K562 (cell line): ENCODE data around the gene S100A4. TPM values are rescaled to one million over a fixed set of nuclear protein-coding genes. Genes with fewer than 3 reads are reported as not detected.

ENCODE experiments used
- ATAC-seq: fragments of 200-7000 bp; cut with Tn5 transposase; 3 replicates; pipeline ENCODE4 v1.9.1; 2020; ENCODE audit warnings: moderate library complexity
- BruUV-seq: library from RNA; stranded (reverse); fragments of 400-500 nt; replicated peaks from 2 replicates; lab custom pipeline; 2021; lab: Mats Ljungman, UMichigan
- CTCF ChIA-PET: fragments of 300-600 bp; formaldehyde crosslinking; extraction: SDS; loops from one replicate; lab custom pipeline; 2021; ENCODE audit warnings: low intra/inter-chr PET ratio; lab: Yijun Ruan, JAX
- POLR2A ChIA-PET: fragments of 300-600, 350-650 bp; sonication (Branson Sonifier 250); formaldehyde crosslinking; extraction: SDS; loops from one replicate; lab custom pipeline; 2021; ENCODE audit warnings: antibody characterized with exemption, inconsistent platforms; lab: Yijun Ruan, JAX
- DNase-seq, 4 experiments: peaks; one replicate each; pipeline versions ENCODE4 v3.0.0 to v3.0.0-alpha.2; 2011 to 2018; ENCODE audit warnings: low spot score in 3 of 4, mixed read lengths in 3 of 4; ENCODE audit errors: extremely low read depth in 1 of 4
- FAIRE-seq: peaks from 2 replicates; lab custom pipeline; 2011; peaks lifted over from hg19 to GRCh38; lab: Jason Lieb, UNC
- H2AFZ ChIP-seq: 2 replicates; pipeline ENCODE4 v1.6.0; 2011; ENCODE audit warnings: low read depth, low read length, control low read depth, inconsistent platforms
- H3K27ac ChIP-seq: fragments of 200-600 bp; 3 replicates; pipeline ENCODE4 v1.8.0; 2011; ENCODE audit warnings: low read depth, mild to moderate bottlenecking, control low read depth, inconsistent platforms, low read length, moderate library complexity, mixed read lengths; ENCODE audit errors: extremely low read depth
- H3K27me3 ChIP-seq, 2 experiments: fragments of 300-600 bp in 1 of 2; 2 replicates in 1 of 2; 3 replicates in 1 of 2; pipeline versions ENCODE4 v1.6.0 to v1.8.0; 2011; ENCODE audit warnings: inconsistent platforms in 2 of 2, low read length in 2 of 2, mild to moderate bottlenecking in 1 of 2, mixed read lengths in 1 of 2, moderate library complexity in 1 of 2; ENCODE audit not compliant: control insufficient read depth in 2 of 2, insufficient read depth in 2 of 2
- H3K36me3 ChIP-seq: fragments of 300-600 bp; 3 replicates; pipeline ENCODE4 v1.8.0; 2011; ENCODE audit warnings: mild to moderate bottlenecking, low read length, inconsistent platforms; ENCODE audit not compliant: control insufficient read depth, insufficient read depth
- H3K4me1 ChIP-seq, 2 experiments: fragments of 200-600 bp in 1 of 2; replicated peaks in 1 of 2; 2 replicates in 1 of 2; 3 replicates in 1 of 2; pipeline versions ENCODE4 v1.5.1 to v1.8.0; 2011; ENCODE audit warnings: inconsistent platforms in 2 of 2, low read length in 2 of 2, mild to moderate bottlenecking in 1 of 2, mixed read lengths in 1 of 2, moderate library complexity in 1 of 2; ENCODE audit not compliant: control insufficient read depth in 2 of 2, insufficient read depth in 2 of 2
- H3K4me2 ChIP-seq: 2 replicates; pipeline ENCODE4 v1.6.1; 2011; ENCODE audit warnings: low read length, control low read depth, inconsistent platforms, mixed read lengths; ENCODE audit not compliant: insufficient read depth
- H3K4me3 ChIP-seq: fragments of 200-600 bp; sonication (generic), shearing (Covaris generic); 2 replicates; pipeline ENCODE4 v1.5.1; 2016; ENCODE audit warnings: control low read depth, inconsistent platforms
- H3K79me2 ChIP-seq: fragments of 200-600 bp; 3 replicates; pipeline ENCODE4 v1.8.0; 2011; ENCODE audit warnings: low read length, inconsistent platforms; ENCODE audit not compliant: control insufficient read depth, insufficient read depth
- H3K9ac ChIP-seq, 2 experiments: 2 replicates each; pipeline versions ENCODE4 v1.6.0 to v1.6.1; 2011; ENCODE audit warnings: low read depth in 2 of 2, low read length in 2 of 2, control low read depth in 1 of 2, inconsistent platforms in 1 of 2, mild to moderate bottlenecking in 1 of 2, mixed read lengths in 1 of 2; ENCODE audit not compliant: insufficient read depth in 1 of 2
- H3K9me1 ChIP-seq: one replicate; pipeline ENCODE4 v1.6.0; 2011; ENCODE audit warnings: inconsistent platforms, mild to moderate bottlenecking, low read length, moderate library complexity; ENCODE audit not compliant: control insufficient read depth, insufficient read depth
- H3K9me3 ChIP-seq: replicated peaks from 2 replicates; pipeline ENCODE4 v1.5.1; 2011; ENCODE audit warnings: low read depth, low read length, inconsistent platforms; ENCODE audit not compliant: control insufficient read depth, insufficient read depth
- H4K20me1 ChIP-seq: replicated peaks from 2 replicates; pipeline ENCODE4 v1.6.1; 2011; ENCODE audit warnings: low read length, inconsistent platforms, mixed read lengths; ENCODE audit not compliant: control insufficient read depth, insufficient read depth
- ZNF584 ChIP-seq: fragments of 200-800 bp; sonication (Bioruptor generic); IDR thresholded peaks from 2 replicates; pipeline ENCODE4 v1.6.1; 2016; ENCODE audit warnings: low read depth, mild to moderate bottlenecking, missing genetic modification characterization, missing compliant biosample characterization
- WGBS: fragments of 100-300 bp; shearing (Covaris generic); methylation state at CpG from one replicate; pipeline ENCODE4 v1.1.6; 2016; ENCODE audit warnings: low coverage, mixed read lengths; ENCODE audit not compliant: insufficient coverage; ENCODE audit errors: missing lambda C conversion rate; 5-methylcytosine and 5-hydroxymethylcytosine counted together
- in situ Hi-C: fragments of 300-500 bp; cut with MboI; formaldehyde crosslinking; loops from 4 replicates; pipeline ENCODE4 v1.15.0; 2018; ENCODE audit warnings: inconsistent platforms, mixed read lengths
- intact Hi-C: fragments of 100-400 bp; cut with micrococcal nuclease; formaldehyde crosslinking; loops from 2 replicates; pipeline ENCODE4 v1.14.2; 2022
- polyA plus RNA-seq, 8 experiments: library from polyadenylated mRNA; depleted of rRNA in 4 of 8; stranded (reverse) in 5 of 8; unstranded in 3 of 8; fragments of >200 nt; fragmentation: Nextera tagmentation in 2 of 8; fragmentation: Illumina TruSeq in 1 of 8; extraction: Ambion mirVana in 2 of 8; extraction: Trizol in 1 of 8; gene quantifications; 2 replicates each; pipeline versions ENCODE4 v1.2.1 to v1.2.3, GENCODE V29; 2011 to 2014; ENCODE audit warnings: inconsistent platforms in 1 of 8, missing spikeins in 1 of 8
- total RNA-seq, 7 experiments: library from RNA; depleted of rRNA in 6 of 7; stranded (reverse); fragments of >200 nt in 6 of 7; fragmentation: Illumina TruSeq in 2 of 7; extraction: Trizol in 2 of 7; gene quantifications; 2 replicates each; pipeline versions ENCODE4 v1.2.1 to v1.2.3, GENCODE V29; 2011 to 2021; ENCODE audit warnings: low replicate concordance in 1 of 7
- TF ChIP-seq, protein P1 (sequence below): fragments of 450-650 bp; IDR thresholded peaks from 2 replicates; pipeline ENCODE4 v1.6.1; 2016; ENCODE audit warnings: low read depth

The S100A4 gene
- total and polyA plus RNA-seq, 9 of the 15 experiments (the other 6 are each of a cell fraction or from before 2014, with no cell fraction given), result 3.7 to 20.1 (median 11.2) TPM

- ATAC-seq, result no peak
- intact Hi-C loops, result no loop called here
- no TSS peak for BruUV-seq
- Histone ChIP-seq H3K36me3 (no peaks in the 10 kb centered on the region), H3K79me2 (no peaks in the 10 kb centered on the region), H3K4me3 (no peak overlapping the region), H3K9ac (no peak overlapping the region), H3K4me1 (peaks cover 7 to 9% of the 10 kb centered on the region in 2 experiments; a peak in 3 of 5 replicates), H2AFZ (no peak overlapping the region), H4K20me1 (no peaks in the 10 kb centered on the region), H3K9me1 (no peaks in the 10 kb centered on the region), H3K27ac (no peak overlapping the region), H3K4me2 (no peak overlapping the region), H3K27me3 (no peaks in the 10 kb centered on the region), H3K9me3 (no peaks in the 10 kb centered on the region)
- no peak for DNase-seq
- ChIA-PET CTCF (no interaction called here), POLR2A (interaction anchor here (0.6 kb wide), 1 partner anchor 18 kb away, joined by 3 read pairs; no protein-coding TSS in a partner anchor)
- TF ChIP-seq, protein P1, sequence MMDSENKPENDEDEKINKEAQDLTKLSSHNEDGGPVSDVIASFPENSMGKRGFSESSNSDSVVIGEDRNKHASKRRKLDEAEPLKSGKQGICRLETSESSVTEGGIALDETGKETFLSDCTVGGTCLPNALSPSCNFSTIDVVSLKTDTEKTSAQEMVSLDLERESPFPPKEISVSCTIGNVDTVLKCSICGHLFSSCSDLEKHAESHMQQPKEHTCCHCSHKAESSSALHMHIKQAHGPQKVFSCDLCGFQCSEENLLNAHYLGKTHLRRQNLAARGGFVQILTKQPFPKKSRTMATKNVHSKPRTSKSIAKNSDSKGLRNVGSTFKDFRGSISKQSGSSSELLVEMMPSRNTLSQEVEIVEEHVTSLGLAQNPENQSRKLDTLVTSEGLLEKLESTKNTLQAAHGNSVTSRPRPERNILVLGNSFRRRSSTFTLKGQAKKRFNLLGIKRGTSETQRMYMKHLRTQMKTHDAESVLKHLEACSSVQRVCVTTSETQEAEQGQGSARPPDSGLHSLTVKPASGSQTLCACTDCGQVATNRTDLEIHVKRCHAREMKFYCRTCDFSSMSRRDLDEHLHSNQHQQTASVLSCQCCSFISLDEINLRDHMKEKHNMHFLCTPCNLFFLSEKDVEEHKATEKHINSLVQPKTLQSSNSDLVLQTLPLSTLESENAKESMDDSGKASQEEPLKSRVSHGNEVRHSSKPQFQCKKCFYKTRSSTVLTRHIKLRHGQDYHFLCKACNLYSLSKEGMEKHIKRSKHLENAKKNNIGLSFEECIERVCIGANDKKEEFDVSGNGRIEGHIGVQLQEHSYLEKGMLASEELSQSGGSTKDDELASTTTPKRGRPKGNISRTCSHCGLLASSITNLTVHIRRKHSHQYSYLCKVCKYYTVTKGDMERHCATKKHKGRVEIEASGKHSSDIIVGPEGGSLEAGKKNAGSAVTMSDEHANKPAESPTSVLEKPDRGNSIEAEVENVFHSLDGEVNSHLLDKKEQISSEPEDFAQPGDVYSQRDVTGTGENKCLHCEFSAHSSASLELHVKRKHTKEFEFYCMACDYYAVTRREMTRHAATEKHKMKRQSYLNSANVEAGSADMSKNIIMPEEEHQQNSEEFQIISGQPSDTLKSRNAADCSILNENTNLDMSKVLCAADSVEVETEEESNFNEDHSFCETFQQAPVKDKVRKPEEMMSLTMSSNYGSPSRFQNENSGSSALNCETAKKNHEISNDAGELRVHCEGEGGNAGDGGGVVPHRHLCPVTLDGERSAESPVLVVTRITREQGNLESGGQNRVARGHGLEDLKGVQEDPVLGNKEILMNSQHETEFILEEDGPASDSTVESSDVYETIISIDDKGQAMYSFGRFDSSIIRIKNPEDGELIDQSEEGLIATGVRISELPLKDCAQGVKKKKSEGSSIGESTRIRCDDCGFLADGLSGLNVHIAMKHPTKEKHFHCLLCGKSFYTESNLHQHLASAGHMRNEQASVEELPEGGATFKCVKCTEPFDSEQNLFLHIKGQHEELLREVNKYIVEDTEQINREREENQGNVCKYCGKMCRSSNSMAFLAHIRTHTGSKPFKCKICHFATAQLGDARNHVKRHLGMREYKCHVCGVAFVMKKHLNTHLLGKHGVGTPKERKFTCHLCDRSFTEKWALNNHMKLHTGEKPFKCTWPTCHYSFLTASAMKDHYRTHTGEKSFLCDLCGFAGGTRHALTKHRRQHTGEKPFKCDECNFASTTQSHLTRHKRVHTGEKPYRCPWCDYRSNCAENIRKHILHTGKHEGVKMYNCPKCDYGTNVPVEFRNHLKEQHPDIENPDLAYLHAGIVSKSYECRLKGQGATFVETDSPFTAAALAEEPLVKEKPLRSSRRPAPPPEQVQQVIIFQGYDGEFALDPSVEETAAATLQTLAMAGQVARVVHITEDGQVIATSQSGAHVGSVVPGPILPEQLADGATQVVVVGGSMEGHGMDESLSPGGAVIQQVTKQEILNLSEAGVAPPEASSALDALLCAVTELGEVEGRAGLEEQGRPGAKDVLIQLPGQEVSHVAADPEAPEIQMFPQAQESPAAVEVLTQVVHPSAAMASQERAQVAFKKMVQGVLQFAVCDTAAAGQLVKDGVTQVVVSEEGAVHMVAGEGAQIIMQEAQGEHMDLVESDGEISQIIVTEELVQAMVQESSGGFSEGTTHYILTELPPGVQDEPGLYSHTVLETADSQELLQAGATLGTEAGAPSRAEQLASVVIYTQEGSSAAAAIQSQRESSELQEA, result no peak
- TF ChIP-seq ZNF584, result peak; percentile 99
- in situ Hi-C loops, result no loop called here
- 54% methylated on average over 3 of the region's 3 CpGs for WGBS
- no peak for FAIRE-seq
Measured at GRCh38 chr1:153557877-153558276, 12.3 kb upstream of the S100A4 start.
